Activated CD8-positive, alpha-beta memory T cell treated with anti-CD3 and anti-CD28 coated beads, Interleukin-2, amount 50 U/mL, for 1 hour (primary cell): ENCODE results near the gene SYT6.

Experiments
- DNase-seq: peaks from one replicate; pipeline ENCODE4 v3.0.0-alpha.2; 2020; ENCODE audit errors: extremely low read depth

The SYT6 gene

GRCh38 chr1:114153261-114154145, at the start of gene SYT6:
TSS of gene SYT6 (minus strand) at chr1:114153869. CDS start at chr1:114153772, 97 bp downstream.
- no peak for DNase-seq

GRCh38 chr1:114201486-114201885, 47.8 kb upstream of the SYT6 start:
- DNase-seq, result no peak

- DNase-seq, result no peak
Measured at GRCh38 chr1:114199017-114199594, 45.4 kb upstream of the SYT6 start.

- no peak for DNase-seq
Measured at GRCh38 chr1:114196992-114197907, 43.6 kb upstream of the SYT6 start.

GRCh38 chr1:114195819-114196218, 42.1 kb upstream of the SYT6 start:
- DNase-seq, result no peak

GRCh38 chr1:114192328-114192727, 38.7 kb upstream of the SYT6 start:
- DNase-seq, result no peak

- no peak for DNase-seq
Measured at GRCh38 chr1:114189398-114189797, 35.7 kb upstream of the SYT6 start.

- DNase-seq, result no peak
Measured at GRCh38 chr1:114181356-114181755, 27.7 kb upstream of the SYT6 start.

- no peak for DNase-seq
Measured at GRCh38 chr1:114180742-114181141, 27.1 kb upstream of the SYT6 start.

GRCh38 chr1:114178936-114179335, 25.3 kb upstream of the SYT6 start:
- no peak for DNase-seq

- DNase-seq, result no peak
Measured at GRCh38 chr1:114177282-114177681, 23.6 kb upstream of the SYT6 start.

GRCh38 chr1:114176366-114176765, 22.7 kb upstream of the SYT6 start:
- DNase-seq, result no peak

GRCh38 chr1:114173680-114174079, 20.0 kb upstream of the SYT6 start:
- DNase-seq, result no peak

- no peak for DNase-seq
Measured at GRCh38 chr1:114169509-114169908, 15.8 kb upstream of the SYT6 start.

GRCh38 chr1:114167226-114167625, 13.6 kb upstream of the SYT6 start:
- no peak for DNase-seq

GRCh38 chr1:114164840-114165543, 11.3 kb upstream of the SYT6 start:
- no peak for DNase-seq

- no peak for DNase-seq
Measured at GRCh38 chr1:114159941-114160340, 6.3 kb upstream of the SYT6 start.

- DNase-seq, result no peak
Measured at GRCh38 chr1:114157275-114157660, 3.6 kb upstream of the SYT6 start.

GRCh38 chr1:114156538-114157274, 3.0 kb upstream of the SYT6 start:
- DNase-seq, result no peak

- DNase-seq, result no peak
Measured at GRCh38 chr1:114155706-114156105, 2.0 kb upstream of the SYT6 start.

GRCh38 chr1:114154963-114155322, 1.3 kb upstream of the SYT6 start:
- DNase-seq, result no peak
